Ishikawa (cell line): ENCODE data around the gene RHOT2.

Experiments used
- CEBPB ChIP-seq: IDR thresholded peaks from 2 replicates; pipeline ENCODE4 v1.6.1; 2012
- CREB1 ChIP-seq: IDR thresholded peaks from 2 replicates; pipeline ENCODE4 v1.6.1; 2012; ENCODE audit warnings: low read depth
- EGR1 ChIP-seq: IDR thresholded peaks from 2 replicates; pipeline ENCODE4 v1.6.1; 2012
- EP300 ChIP-seq: IDR thresholded peaks from 2 replicates; pipeline ENCODE4 v1.6.1; 2012; ENCODE audit warnings: borderline replicate concordance
- FOXM1 ChIP-seq: IDR thresholded peaks from 2 replicates; pipeline ENCODE4 v1.6.1; 2012; ENCODE audit warnings: low read depth, borderline replicate concordance
- NFIC ChIP-seq: IDR thresholded peaks from 2 replicates; pipeline ENCODE4 v1.6.1; 2012
- RAD21 ChIP-seq: IDR thresholded peaks from 2 replicates; pipeline ENCODE4 v1.6.1; 2012; ENCODE audit warnings: low read depth
- TAF1 ChIP-seq: IDR thresholded peaks from 2 replicates; pipeline ENCODE4 v1.6.1; 2012; ENCODE audit warnings: low read depth, mild to moderate bottlenecking
- TCF12 ChIP-seq: IDR thresholded peaks from 2 replicates; pipeline ENCODE4 v1.6.1; 2012; ENCODE audit warnings: low read depth
- TEAD4 ChIP-seq: IDR thresholded peaks from 2 replicates; pipeline ENCODE4 v1.6.1; 2012
- YY1 ChIP-seq: IDR thresholded peaks from 2 replicates; pipeline ENCODE4 v1.6.1; 2012; ENCODE audit warnings: low read depth
- ZBTB7A ChIP-seq: IDR thresholded peaks from 2 replicates; pipeline ENCODE4 v1.6.1; 2012; ENCODE audit warnings: low read depth
- TF ChIP-seq, protein P1 (sequence below): IDR thresholded peaks from 2 replicates; pipeline ENCODE4 v1.6.1; 2012; ENCODE audit warnings: low read depth, mild to moderate bottlenecking
- TF ChIP-seq, protein P2 (sequence below): IDR thresholded peaks from 2 replicates; pipeline ENCODE4 v1.6.1; 2012
- TF ChIP-seq, protein P3 (sequence below): IDR thresholded peaks from 2 replicates; pipeline ENCODE4 v1.6.1; 2012

The RHOT2 gene

DNA sequence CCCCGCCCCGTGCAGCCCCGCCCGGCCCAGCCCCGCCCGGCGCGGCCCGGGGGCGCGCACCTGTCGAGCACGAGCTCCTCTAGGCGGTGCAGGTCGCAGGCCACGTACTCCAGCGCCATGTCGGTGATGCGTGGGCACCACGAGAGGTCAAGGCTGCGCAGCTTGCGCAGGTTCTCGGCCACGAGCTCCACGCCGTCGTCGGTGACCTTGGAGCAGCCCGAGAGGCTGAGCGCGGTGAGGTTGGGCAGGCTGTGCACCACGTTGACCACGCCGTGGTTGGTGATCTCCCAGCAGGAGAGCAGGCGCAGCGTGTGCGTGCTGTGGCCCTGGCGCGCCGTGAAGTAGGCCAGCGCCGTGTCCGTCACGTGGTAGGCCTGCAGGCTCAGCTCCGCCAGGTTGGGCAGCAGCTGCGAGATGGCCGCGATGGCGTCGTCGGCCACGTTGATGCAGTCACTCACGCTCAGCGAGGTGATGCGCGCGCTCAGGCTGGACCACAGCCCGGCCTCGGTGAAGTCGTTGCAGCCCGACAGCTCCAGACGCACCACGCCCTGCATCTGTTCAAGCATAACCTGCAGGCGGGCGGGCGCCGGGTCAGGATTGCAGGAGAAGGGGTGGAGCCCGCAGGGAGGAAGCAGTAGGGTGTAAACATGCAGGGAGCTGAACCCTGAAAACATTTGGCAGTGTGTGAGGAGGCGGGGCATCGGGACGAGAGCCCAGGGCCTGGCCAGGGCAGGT lies 27.6 kb downstream of the RHOT2 start:
- TF ChIP-seq, protein P1, sequence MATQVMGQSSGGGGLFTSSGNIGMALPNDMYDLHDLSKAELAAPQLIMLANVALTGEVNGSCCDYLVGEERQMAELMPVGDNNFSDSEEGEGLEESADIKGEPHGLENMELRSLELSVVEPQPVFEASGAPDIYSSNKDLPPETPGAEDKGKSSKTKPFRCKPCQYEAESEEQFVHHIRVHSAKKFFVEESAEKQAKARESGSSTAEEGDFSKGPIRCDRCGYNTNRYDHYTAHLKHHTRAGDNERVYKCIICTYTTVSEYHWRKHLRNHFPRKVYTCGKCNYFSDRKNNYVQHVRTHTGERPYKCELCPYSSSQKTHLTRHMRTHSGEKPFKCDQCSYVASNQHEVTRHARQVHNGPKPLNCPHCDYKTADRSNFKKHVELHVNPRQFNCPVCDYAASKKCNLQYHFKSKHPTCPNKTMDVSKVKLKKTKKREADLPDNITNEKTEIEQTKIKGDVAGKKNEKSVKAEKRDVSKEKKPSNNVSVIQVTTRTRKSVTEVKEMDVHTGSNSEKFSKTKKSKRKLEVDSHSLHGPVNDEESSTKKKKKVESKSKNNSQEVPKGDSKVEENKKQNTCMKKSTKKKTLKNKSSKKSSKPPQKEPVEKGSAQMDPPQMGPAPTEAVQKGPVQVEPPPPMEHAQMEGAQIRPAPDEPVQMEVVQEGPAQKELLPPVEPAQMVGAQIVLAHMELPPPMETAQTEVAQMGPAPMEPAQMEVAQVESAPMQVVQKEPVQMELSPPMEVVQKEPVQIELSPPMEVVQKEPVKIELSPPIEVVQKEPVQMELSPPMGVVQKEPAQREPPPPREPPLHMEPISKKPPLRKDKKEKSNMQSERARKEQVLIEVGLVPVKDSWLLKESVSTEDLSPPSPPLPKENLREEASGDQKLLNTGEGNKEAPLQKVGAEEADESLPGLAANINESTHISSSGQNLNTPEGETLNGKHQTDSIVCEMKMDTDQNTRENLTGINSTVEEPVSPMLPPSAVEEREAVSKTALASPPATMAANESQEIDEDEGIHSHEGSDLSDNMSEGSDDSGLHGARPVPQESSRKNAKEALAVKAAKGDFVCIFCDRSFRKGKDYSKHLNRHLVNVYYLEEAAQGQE = no peak; the same call in 1 of the 2 replicates
- peak; percentile 62; the same call in 1 of the 2 replicates for TF ChIP-seq CEBPB
- peak; percentile 66 for TF ChIP-seq TEAD4
- peak; percentile 53; the same call in 1 of the 2 replicates for TF ChIP-seq EP300
- TF ChIP-seq, protein P2, sequence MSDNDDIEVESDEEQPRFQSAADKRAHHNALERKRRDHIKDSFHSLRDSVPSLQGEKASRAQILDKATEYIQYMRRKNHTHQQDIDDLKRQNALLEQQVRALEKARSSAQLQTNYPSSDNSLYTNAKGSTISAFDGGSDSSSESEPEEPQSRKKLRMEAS = peak; percentile 99
- TF ChIP-seq RAD21 = peak; percentile 7; the same call in 1 of the 2 replicates
- TF ChIP-seq, protein P3, sequence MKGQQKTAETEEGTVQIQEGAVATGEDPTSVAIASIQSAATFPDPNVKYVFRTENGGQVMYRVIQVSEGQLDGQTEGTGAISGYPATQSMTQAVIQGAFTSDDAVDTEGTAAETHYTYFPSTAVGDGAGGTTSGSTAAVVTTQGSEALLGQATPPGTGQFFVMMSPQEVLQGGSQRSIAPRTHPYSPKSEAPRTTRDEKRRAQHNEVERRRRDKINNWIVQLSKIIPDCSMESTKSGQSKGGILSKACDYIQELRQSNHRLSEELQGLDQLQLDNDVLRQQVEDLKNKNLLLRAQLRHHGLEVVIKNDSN = peak; percentile 92
- no peak; the same call in 1 of the 2 replicates for TF ChIP-seq FOXM1
- TF ChIP-seq YY1 = peak; percentile 81
- no peak for TF ChIP-seq TAF1
- TF ChIP-seq TCF12 = peak; percentile 79
- peak; percentile 48; the same call in 1 of the 2 replicates for TF ChIP-seq EGR1
- peak; percentile 79 for TF ChIP-seq NFIC

DNA sequence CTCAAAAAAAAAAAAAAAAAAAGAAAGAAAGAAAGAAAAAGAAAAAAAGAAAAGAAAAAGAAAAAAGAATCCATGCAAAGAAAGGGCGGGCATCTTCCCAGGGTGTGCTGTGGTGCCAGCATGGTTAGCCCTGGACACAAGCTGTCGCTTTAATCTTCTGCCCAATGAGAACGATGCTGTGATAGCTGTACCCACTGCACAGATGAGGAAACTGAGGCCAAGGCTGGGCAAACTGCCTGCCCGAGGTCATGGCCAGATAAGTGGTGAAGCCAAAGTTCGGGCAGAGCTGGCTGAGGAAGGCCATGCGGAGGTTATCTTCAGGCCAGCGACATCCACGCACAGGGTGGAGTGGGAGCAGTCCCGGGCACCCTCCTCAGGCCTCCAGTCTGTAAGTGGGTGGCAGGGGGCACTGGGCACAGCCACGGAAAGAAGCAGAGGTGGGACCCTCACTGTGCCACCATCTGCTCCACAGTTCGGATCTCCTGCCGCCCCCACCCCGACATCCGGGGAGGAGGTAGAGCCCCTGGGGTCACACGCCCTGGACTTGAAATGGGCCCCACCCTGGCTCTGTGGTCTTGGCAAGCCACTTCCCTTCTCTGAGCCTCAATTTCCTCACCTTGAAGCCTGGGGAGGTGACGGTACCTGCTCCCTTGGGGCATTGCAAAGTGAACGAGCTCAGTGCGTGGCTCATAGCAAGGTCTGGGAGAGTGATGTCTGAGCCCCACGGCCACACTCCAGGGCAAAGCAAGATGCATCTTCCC lies 31.2 kb downstream of the RHOT2 start:
- TF ChIP-seq TAF1 = no peak
- TF ChIP-seq ZBTB7A = no peak
- TF ChIP-seq RAD21 = no peak
- TF ChIP-seq, protein P2 = no peak
- TF ChIP-seq YY1 = no peak
- no peak for TF ChIP-seq TCF12
- TF ChIP-seq CEBPB = no peak
- no peak for TF ChIP-seq EP300
- TF ChIP-seq FOXM1 = no peak
- no peak for TF ChIP-seq CREB1
- TF ChIP-seq, protein P1 = no peak
- no peak for TF ChIP-seq TEAD4

DNA sequence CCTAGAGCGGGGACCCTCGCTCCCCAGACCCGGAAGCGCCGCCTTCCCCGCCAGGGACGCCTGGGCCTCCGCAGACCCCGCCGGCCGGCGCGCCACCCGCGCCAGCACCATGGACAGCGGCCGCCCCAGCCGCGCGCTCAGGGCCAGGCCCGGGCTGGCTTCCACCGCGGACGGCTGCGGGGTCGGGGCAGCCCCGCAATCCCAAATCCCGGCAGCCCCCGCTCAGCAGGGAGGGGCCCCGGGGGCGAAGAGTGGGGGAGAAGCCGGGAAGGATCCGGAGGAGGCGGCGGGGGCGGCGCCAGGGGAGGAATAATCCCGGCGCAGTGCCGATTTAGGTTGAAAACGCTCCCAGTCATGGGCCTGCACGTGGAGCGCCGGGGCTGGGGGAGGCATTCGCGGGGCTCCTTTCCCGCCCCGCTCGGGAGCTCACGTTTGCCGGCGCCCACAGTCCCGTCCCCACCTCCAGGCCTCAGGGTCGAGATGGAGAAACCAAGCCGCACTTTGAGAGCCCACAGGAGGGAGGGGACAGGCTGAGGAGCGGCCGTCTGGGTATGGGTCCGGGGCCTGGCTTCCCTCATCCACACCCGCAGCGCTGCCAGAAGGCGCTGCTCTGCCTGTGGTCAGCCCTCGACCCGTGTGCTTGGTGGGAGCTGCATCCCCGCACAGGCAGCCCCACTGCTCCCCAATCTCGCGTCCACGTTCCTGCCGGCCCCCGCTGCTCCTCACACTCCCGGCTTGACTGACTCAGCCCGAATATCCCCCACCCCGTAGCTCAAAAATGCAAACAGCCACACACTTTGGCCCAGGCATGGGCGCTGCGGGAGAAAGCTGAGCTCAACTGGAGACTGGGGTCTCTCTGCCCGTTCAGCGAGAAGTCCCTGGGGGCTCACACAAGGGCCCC lies 33.0 kb downstream of the RHOT2 start:
- TF ChIP-seq, protein P1 = peak; percentile 97
- TF ChIP-seq EGR1 = no peak
- TF ChIP-seq, protein P2 = peak; percentile 22; the same call in 1 of the 2 replicates
- TF ChIP-seq ZBTB7A = peak; percentile 61; the same call in 1 of the 2 replicates
